ENCODE results near the gene DNTT. TPM values are rescaled to one million over a fixed set of nuclear protein-coding genes. Genes with fewer than 3 reads are reported as not detected.

DNTT gene
- total RNA-seq, 1 experiment from 2014 or later, result not detected

- no peak for DNase-seq (ENCODE audit: low spot score)
Measured at GRCh38 chr10:96377816-96378294, 73.6 kb downstream of the DNTT start.

GRCh38 chr10:96378741-96379140, 74.5 kb downstream of the DNTT start:
- no peak for DNase-seq (ENCODE audit: low spot score)

- DNase-seq (ENCODE audit: low spot score), result no peak
Measured at GRCh38 chr10:96379758-96380157, 75.5 kb downstream of the DNTT start.

- DNase-seq (ENCODE audit: low spot score), result no peak
Measured at GRCh38 chr10:96380821-96381220, 76.6 kb downstream of the DNTT start.

- DNase-seq (ENCODE audit: low spot score), result no peak
Measured at GRCh38 chr10:96384506-96384905, 80.3 kb downstream of the DNTT start.

GRCh38 chr10:96387161-96387560, 82.9 kb downstream of the DNTT start:
- DNase-seq (ENCODE audit: low spot score), result no peak

- DNase-seq (ENCODE audit: low spot score), result no peak
Measured at GRCh38 chr10:96387601-96388000, 83.4 kb downstream of the DNTT start.

Other genes starting within 250 kb of the DNTT start
- 4.5 and 4.7 TPM in 2 replicates for gene ZNF518A, start 174.1 kb upstream of the DNTT start, total RNA-seq (2014; rRNA removed; shearing (Covaris generic))
- gene BLNK, start 32.9 kb upstream of the DNTT start, total RNA-seq (2014; rRNA removed; shearing (Covaris generic)), result 0.10 TPM in 1 of 2 replicates, not detected in the other
- gene OPALIN, start 54.6 kb downstream of the DNTT start, total RNA-seq (2014; rRNA removed; shearing (Covaris generic)), result not detected in 2 replicates
- gene TLL2, start 209.5 kb downstream of the DNTT start, total RNA-seq (2014; rRNA removed; shearing (Covaris generic)), result 0.31 and 0.64 TPM in 2 replicates